Endothelial cell of umbilical vein (primary cell): ENCODE data around the gene SENP6. TPM values are rescaled to one million over a fixed set of nuclear protein-coding genes. Genes with fewer than 3 reads are reported as not detected.
"Not testable (repeated sequence)": the region's sequence is repeated elsewhere in the genome, so short reads cannot be mapped to it uniquely, and the experiment has no call there.

ENCODE experiments used
- BruUV-seq: library from RNA; stranded (reverse); fragments of 400-500 nt; replicated peaks from 2 replicates; lab custom pipeline; 2021; lab: Mats Ljungman, UMichigan
- CTCF ChIA-PET: fragments of 300-600, 350-600 bp; sonication (Branson Sonifier 250); formaldehyde crosslinking; loops from one replicate; lab custom pipeline; 2021; ENCODE audit warnings: antibody characterized with exemption, inconsistent platforms; lab: Charles Lee
- POLR2A ChIA-PET: fragments of 300-600, 350-600 bp; sonication (Branson Sonifier 250); formaldehyde crosslinking; loops from one replicate; lab custom pipeline; 2021; ENCODE audit warnings: antibody characterized with exemption, inconsistent platforms; lab: Charles Lee
- DNase-seq: peaks from one replicate; pipeline ENCODE4 v3.0.0-alpha.2; 2011; ENCODE audit warnings: low read depth, low spot score
- FAIRE-seq: peaks from 2 replicates; lab custom pipeline; 2011; peaks lifted over from hg19 to GRCh38; lab: Jason Lieb, UNC
- H2AFZ ChIP-seq: 2 replicates; pipeline ENCODE4 v1.6.0; 2012; ENCODE audit warnings: low read depth, low read length, control low read depth, inconsistent platforms
- H3K27ac ChIP-seq: 2 replicates; pipeline ENCODE4 v1.5.1; 2011; ENCODE audit warnings: low read depth, mild to moderate bottlenecking, control low read depth, low read length, moderate library complexity; ENCODE audit not compliant: insufficient read depth
- H3K27me3 ChIP-seq, 2 experiments: 2 replicates each; pipeline versions ENCODE4 v1.6.0 to v1.6.1; 2011; ENCODE audit warnings: low read length in 2 of 2, mixed read lengths in 1 of 2; ENCODE audit not compliant: control insufficient read depth in 2 of 2, insufficient read depth in 2 of 2
- H3K36me3 ChIP-seq, 2 experiments: 2 replicates in 1 of 2; 3 replicates in 1 of 2; pipeline ENCODE4 v1.5.1; 2011; ENCODE audit warnings: low read length in 2 of 2, mild to moderate bottlenecking in 1 of 2, moderate library complexity in 1 of 2; ENCODE audit not compliant: control insufficient read depth in 2 of 2, insufficient read depth in 2 of 2; ENCODE audit errors: extremely low read depth in 1 of 2
- H3K4me1 ChIP-seq: 3 replicates; pipeline ENCODE4 v1.5.1; 2011; ENCODE audit warnings: mild to moderate bottlenecking, low read length; ENCODE audit not compliant: control insufficient read depth, insufficient read depth; ENCODE audit errors: extremely low read depth
- H3K4me2 ChIP-seq: 2 replicates; pipeline ENCODE4 v1.6.1; 2011; ENCODE audit warnings: low read length, control low read depth, mixed read lengths; ENCODE audit not compliant: insufficient read depth
- H3K4me3 ChIP-seq, 3 experiments: fragments of 200-600 bp in 1 of 3; sonication (generic), shearing (Covaris generic) in 1 of 3; replicated peaks in 1 of 3; 2 replicates each; pipeline ENCODE4 v1.5.1; 2011 to 2016; ENCODE audit warnings: control low read depth in 3 of 3, low read length in 3 of 3, mild to moderate bottlenecking in 2 of 3, inconsistent platforms in 1 of 3, low read depth in 1 of 3, moderate library complexity in 1 of 3; ENCODE audit not compliant: insufficient read depth in 1 of 3
- H3K79me2 ChIP-seq: 2 replicates; pipeline ENCODE4 v1.6.0; 2012; ENCODE audit warnings: low read length, inconsistent platforms; ENCODE audit not compliant: control insufficient read depth, insufficient read depth
- H3K9ac ChIP-seq: replicated peaks from 2 replicates; pipeline ENCODE3; 2011; ENCODE audit warnings: low read length, control low read depth; ENCODE audit not compliant: insufficient read depth; ENCODE audit errors: extremely low read depth
- H3K9me1 ChIP-seq: replicated peaks from 3 replicates; pipeline ENCODE4 v1.6.0; 2011; ENCODE audit warnings: mild to moderate bottlenecking, low read length; ENCODE audit not compliant: control insufficient read depth, insufficient read depth; ENCODE audit errors: extremely low read depth
- H3K9me3 ChIP-seq: replicated peaks from 2 replicates; pipeline ENCODE4 v1.5.1; 2012; ENCODE audit warnings: low read length, inconsistent platforms; ENCODE audit not compliant: control insufficient read depth, insufficient read depth
- H4K20me1 ChIP-seq: replicated peaks from 2 replicates; pipeline ENCODE3; 2011; ENCODE audit warnings: mild to moderate bottlenecking, low read length; ENCODE audit not compliant: control insufficient read depth, insufficient read depth; ENCODE audit errors: extremely low read depth
- dilution Hi-C: fragments of 300-500 bp; cut with MboI; formaldehyde crosslinking; loops from one replicate; pipeline ENCODE4 v1.15.0; 2019; ENCODE audit warnings: low sequenced_read_pairs; ENCODE audit not compliant: extremely low pct_ligation_motif_present
- intact Hi-C: fragments of 100-400 bp; cut with micrococcal nuclease; formaldehyde crosslinking; loops from one replicate; pipeline ENCODE4 v1.10.0; 2022
- polyA plus RNA-seq, 4 experiments: library from polyadenylated mRNA; depleted of rRNA in 3 of 4; stranded (reverse) in 3 of 4; unstranded in 1 of 4; fragments of >200 nt; gene quantifications; 2 replicates each; pipeline versions ENCODE4 v1.2.1 to v1.2.3, GENCODE V29; 2011 to 2012; ENCODE audit warnings: missing spikeins in 1 of 4
- total RNA-seq: library from RNA; stranded (reverse); gene quantifications from 2 replicates; pipeline ENCODE4 v1.2.3, GENCODE V29; 2021
- TF ChIP-seq, protein P1 (sequence below): IDR thresholded peaks from 2 replicates; pipeline ENCODE4 v1.6.1; 2011; ENCODE audit not compliant: insufficient read depth, insufficient read length

Gene SENP6
- total and polyA plus RNA-seq, 2 donors (not counting 3 experiments of a cell fraction or from before 2014, with no cell fraction given), result 11.5 to 99.1 TPM

GRCh38 chr6:75727206-75727605, 125.5 kb downstream of the SENP6 start:
- DNase-seq (no peak), FAIRE-seq (no peak)
- ChIA-PET CTCF (interaction anchor here (0.9 to 1.2 kb wide), 2 partner anchors 17 to 36 kb away, joined by 3 read pairs; no protein-coding TSS in a partner anchor), POLR2A (no interaction called here)
- Histone ChIP-seq H3K9ac (no peak overlapping the region), H3K4me3 (no peak overlapping the region), H3K27me3 (no peaks in the 10 kb centered on the region), H3K4me1 (no peaks in the 10 kb centered on the region), H3K9me1 (no peaks in the 10 kb centered on the region), H3K4me2 (no peak overlapping the region), H3K79me2 (no peaks in the 10 kb centered on the region), H3K27ac (no peak overlapping the region), H4K20me1 (no peaks in the 10 kb centered on the region), H2AFZ (no peak overlapping the region), H3K36me3 (no peaks in the 10 kb centered on the region), H3K9me3 (no peaks in the 10 kb centered on the region)
- dilution Hi-C loops (no loop called here), intact Hi-C loops (no loop called here)
- TF ChIP-seq, protein P1, sequence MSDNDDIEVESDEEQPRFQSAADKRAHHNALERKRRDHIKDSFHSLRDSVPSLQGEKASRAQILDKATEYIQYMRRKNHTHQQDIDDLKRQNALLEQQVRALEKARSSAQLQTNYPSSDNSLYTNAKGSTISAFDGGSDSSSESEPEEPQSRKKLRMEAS, result no peak
- BruUV-seq, result no TSS peak

DNA sequence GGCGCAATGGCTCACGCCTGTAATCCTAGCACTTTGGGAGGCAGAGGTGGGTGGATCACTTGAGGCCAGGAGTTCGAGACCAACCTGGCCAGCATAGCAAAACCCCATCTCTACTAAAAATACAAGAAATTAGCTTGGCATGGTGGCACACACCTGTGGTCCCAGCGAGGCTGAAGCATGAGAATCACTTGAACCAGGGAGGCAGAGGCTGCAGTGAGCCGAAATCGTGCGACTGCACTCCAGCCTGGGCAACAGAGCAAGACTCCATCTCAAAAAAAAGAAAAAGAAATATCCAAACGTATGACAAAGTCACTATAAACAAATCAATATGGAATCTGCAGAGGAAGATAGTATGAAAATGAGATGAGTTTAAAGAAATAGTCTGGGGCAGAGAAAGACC, 129.3 kb downstream of the SENP6 start:
- H3K4me3 ChIP-seq, H3K4me2 ChIP-seq, H3K9me1 ChIP-seq, H3K79me2 ChIP-seq, dilution Hi-C loops, H3K27me3 ChIP-seq, BruUV-seq, DNase-seq, H3K4me1 ChIP-seq, FAIRE-seq, H3K36me3 ChIP-seq, H2AFZ ChIP-seq, intact Hi-C loops, H4K20me1 ChIP-seq, H3K9ac ChIP-seq, POLR2A ChIA-PET, H3K9me3 ChIP-seq, CTCF ChIA-PET, H3K27ac ChIP-seq: not testable (repeated sequence)
